ENCODE data around the gene ZNF784. TPM values are rescaled to one million over a fixed set of nuclear protein-coding genes. Genes with fewer than 3 reads are reported as not detected.

Gene ZNF784
- total and polyA plus RNA-seq, 2 of the 13 experiments (the other 11 are each of a cell fraction or from before 2014, with no cell fraction given), result 4.1 to 4.2 TPM

DNA sequence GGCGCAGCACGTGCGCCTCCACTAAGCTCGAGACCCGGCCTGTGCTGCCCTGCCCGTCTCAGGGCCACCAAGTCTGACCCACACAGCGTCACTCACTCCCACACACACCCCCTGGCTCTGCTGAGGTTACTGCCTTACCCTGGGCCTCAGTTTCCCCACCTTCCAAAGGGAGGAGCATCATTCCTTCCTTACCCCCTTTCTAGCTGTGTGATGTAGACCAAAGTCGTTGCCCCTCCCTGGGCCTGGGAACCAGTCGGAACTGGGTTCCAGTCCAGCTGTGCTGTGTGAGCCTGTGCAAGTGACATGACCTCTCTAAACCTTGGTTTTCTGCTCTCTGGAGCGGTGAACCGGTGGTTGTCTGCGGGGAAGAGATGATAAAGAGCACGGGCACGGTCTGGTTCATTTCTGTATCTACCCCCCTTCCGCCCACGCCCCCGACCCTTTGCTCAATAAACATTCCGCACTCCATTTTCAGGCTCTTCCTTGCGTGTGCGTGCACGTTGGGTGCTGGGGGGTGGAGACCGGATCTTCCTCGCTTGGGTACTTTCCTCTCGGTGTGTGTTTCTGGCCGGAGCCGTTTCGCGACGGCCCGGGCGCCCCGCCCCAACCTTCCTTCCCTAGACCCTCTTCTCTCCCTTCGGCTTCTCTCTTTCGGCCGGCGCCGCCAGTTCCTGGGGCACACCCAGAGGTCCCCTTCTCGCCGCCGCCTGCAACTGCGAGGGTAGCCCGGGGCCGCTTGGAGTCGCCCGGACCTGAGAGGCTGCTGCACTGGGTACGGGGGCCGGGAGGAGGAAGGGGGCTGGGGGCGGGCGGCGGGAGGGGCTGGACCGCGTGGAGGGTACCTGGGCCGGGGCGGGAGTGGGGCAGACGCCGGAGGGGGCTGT lies 18.9 kb upstream of the ZNF784 start, which contains the start of gene ZNF581 (continued):
- TF ChIP-seq, protein P1, sequence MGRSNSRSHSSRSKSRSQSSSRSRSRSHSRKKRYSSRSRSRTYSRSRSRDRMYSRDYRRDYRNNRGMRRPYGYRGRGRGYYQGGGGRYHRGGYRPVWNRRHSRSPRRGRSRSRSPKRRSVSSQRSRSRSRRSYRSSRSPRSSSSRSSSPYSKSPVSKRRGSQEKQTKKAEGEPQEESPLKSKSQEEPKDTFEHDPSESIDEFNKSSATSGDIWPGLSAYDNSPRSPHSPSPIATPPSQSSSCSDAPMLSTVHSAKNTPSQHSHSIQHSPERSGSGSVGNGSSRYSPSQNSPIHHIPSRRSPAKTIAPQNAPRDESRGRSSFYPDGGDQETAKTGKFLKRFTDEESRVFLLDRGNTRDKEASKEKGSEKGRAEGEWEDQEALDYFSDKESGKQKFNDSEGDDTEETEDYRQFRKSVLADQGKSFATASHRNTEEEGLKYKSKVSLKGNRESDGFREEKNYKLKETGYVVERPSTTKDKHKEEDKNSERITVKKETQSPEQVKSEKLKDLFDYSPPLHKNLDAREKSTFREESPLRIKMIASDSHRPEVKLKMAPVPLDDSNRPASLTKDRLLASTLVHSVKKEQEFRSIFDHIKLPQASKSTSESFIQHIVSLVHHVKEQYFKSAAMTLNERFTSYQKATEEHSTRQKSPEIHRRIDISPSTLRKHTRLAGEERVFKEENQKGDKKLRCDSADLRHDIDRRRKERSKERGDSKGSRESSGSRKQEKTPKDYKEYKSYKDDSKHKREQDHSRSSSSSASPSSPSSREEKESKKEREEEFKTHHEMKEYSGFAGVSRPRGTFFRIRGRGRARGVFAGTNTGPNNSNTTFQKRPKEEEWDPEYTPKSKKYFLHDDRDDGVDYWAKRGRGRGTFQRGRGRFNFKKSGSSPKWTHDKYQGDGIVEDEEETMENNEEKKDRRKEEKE (IDR thresholded peaks at IDR 0.05), result no peak
- TF ChIP-seq NR1H2 (CRISPR knock-in tag; IDR thresholded peaks at IDR 0.05; ENCODE audit: borderline replicate concordance, low read depth), result 0 out of 2 replicates have a peak, but pooled peaks have one; percentile 40
- TF ChIP-seq, protein P2, sequence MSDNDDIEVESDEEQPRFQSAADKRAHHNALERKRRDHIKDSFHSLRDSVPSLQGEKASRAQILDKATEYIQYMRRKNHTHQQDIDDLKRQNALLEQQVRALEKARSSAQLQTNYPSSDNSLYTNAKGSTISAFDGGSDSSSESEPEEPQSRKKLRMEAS (IDR thresholded peaks at IDR 0.05), result peak; percentile 42
- TF ChIP-seq ZNF331 (CRISPR knock-in tag; IDR thresholded peaks at IDR 0.05), result no peak
- 0 out of 2 replicates have a peak, but pooled peaks have one; percentile 12 for TF ChIP-seq SMYD3 (CRISPR knock-in tag; IDR thresholded peaks at IDR 0.05)
- TF ChIP-seq MBNL3 (CRISPR knock-in tag; conservative IDR thresholded peaks at IDR 0.05), result no peak
- 0 out of 2 replicates have a peak, but pooled peaks have one; percentile 14 for TF ChIP-seq NRL (CRISPR knock-in tag; IDR thresholded peaks at IDR 0.05; ENCODE audit: borderline replicate concordance)
- TF ChIP-seq MEF2D (CRISPR knock-in tag; IDR thresholded peaks at IDR 0.05), result peak; percentile 37; the same call in 1 of the 2 replicates
- TF ChIP-seq PITX1 (CRISPR knock-in tag; IDR thresholded peaks at IDR 0.05), result no peak
- no peak for TF ChIP-seq ZNF652 (CRISPR knock-in tag; IDR thresholded peaks at IDR 0.05; ENCODE audit: borderline replicate concordance, low read depth)
- TF ChIP-seq ZMYM2 (CRISPR knock-in tag; IDR thresholded peaks at IDR 0.05), result no peak
- TF ChIP-seq, protein P3, sequence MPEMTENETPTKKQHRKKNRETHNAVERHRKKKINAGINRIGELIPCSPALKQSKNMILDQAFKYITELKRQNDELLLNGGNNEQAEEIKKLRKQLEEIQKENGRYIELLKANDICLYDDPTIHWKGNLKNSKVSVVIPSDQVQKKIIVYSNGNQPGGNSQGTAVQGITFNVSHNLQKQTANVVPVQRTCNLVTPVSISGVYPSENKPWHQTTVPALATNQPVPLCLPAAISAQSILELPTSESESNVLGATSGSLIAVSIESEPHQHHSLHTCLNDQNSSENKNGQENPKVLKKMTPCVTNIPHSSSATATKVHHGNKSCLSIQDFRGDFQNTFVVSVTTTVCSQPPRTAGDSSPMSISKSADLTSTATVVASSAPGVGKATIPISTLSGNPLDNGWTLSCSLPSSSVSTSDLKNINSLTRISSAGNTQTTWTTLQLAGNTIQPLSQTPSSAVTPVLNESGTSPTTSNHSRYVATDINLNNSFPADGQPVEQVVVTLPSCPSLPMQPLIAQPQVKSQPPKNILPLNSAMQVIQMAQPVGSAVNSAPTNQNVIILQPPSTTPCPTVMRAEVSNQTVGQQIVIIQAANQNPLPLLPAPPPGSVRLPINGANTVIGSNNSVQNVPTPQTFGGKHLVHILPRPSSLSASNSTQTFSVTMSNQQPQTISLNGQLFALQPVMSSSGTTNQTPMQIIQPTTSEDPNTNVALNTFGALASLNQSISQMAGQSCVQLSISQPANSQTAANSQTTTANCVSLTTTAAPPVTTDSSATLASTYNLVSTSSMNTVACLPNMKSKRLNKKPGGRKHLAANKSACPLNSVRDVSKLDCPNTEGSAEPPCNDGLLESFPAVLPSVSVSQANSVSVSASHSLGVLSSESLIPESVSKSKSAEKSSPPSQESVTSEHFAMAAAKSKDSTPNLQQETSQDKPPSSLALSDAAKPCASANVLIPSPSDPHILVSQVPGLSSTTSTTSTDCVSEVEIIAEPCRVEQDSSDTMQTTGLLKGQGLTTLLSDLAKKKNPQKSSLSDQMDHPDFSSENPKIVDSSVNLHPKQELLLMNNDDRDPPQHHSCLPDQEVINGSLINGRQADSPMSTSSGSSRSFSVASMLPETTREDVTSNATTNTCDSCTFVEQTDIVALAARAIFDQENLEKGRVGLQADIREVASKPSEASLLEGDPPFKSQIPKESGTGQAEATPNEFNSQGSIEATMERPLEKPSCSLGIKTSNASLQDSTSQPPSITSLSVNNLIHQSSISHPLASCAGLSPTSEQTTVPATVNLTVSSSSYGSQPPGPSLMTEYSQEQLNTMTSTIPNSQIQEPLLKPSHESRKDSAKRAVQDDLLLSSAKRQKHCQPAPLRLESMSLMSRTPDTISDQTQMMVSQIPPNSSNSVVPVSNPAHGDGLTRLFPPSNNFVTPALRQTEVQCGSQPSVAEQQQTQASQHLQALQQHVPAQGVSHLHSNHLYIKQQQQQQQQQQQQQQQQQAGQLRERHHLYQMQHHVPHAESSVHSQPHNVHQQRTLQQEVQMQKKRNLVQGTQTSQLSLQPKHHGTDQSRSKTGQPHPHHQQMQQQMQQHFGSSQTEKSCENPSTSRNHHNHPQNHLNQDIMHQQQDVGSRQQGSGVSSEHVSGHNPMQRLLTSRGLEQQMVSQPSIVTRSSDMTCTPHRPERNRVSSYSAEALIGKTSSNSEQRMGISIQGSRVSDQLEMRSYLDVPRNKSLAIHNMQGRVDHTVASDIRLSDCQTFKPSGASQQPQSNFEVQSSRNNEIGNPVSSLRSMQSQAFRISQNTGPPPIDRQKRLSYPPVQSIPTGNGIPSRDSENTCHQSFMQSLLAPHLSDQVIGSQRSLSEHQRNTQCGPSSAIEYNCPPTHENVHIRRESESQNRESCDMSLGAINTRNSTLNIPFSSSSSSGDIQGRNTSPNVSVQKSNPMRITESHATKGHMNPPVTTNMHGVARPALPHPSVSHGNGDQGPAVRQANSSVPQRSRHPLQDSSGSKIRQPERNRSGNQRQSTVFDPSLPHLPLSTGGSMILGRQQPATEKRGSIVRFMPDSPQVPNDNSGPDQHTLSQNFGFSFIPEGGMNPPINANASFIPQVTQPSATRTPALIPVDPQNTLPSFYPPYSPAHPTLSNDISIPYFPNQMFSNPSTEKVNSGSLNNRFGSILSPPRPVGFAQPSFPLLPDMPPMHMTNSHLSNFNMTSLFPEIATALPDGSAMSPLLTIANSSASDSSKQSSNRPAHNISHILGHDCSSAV (CRISPR knock-in tag; IDR thresholded peaks at IDR 0.05; ENCODE audit: borderline replicate concordance), result no peak
- no peak; the same call in 1 of the 2 replicates for TF ChIP-seq ZNF891 (CRISPR knock-in tag; IDR thresholded peaks at IDR 0.05)
- peak; percentile 79 for TF ChIP-seq KMT2B (CRISPR knock-in tag; IDR thresholded peaks at IDR 0.05)
- TF ChIP-seq HCFC1 (IDR thresholded peaks at IDR 0.05; ENCODE audit: low read depth, low read length), result peak; percentile 64; the same call in 1 of the 2 replicates
- no peak for TF ChIP-seq MATR3 (CRISPR knock-in tag; IDR thresholded peaks at IDR 0.05)
- TF ChIP-seq ZSCAN30 (CRISPR knock-in tag; IDR thresholded peaks at IDR 0.05), result no peak
- no peak for TF ChIP-seq ZNF224 (CRISPR knock-in tag; IDR thresholded peaks at IDR 0.05)

All from HepG2 (cell line).